OCI-LY1 (cell line): ENCODE results near the gene SHH.

Experiments
- EZH2 ChIP-seq: fragments of 200-600 bp; sonication (generic), shearing (Covaris generic); IDR thresholded peaks from 2 replicates; pipeline ENCODE4 v1.8.0; 2017; ENCODE audit warnings: borderline replicate concordance, mixed run types, mild to moderate bottlenecking, antibody characterized with exemption, low read length, moderate library complexity, mixed read lengths
- TF ChIP-seq, protein P1 (sequence below): fragments of 200-600 bp; sonication (generic), shearing (Covaris generic); IDR thresholded peaks from 2 replicates; pipeline ENCODE4 v1.5.1; 2017; ENCODE audit warnings: mild to moderate bottlenecking, antibody characterized with exemption, low read length, moderate library complexity, mixed read lengths

DNA sequence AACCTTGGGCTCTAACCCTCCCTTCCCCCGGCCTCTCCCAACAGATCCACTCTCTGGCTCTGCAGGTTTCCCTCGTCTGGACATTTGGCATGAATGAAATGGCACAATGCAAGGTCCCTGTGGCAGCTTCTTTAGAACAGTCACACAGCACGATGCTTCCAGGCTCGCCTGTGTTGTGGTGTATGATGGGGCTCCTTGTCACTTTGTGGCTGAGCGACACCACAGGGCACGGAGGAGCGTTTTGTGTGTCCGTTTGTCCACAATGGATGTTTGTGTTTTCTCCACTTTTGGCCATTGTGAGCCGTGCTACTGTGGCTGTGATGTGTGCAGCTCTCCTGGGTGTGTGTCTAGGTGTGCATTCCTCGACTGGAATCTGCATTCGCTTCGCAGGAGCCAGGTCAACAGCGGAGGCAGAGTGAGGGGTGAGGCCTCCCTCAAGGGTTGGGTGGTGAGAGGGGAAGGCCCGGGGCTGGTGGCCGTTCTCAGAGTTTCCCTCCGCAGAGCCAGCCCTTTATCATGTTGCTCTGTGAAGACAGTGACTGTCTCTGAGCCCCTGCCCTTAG, 22.3 kb upstream of the SHH start:
- TF ChIP-seq, protein P1, sequence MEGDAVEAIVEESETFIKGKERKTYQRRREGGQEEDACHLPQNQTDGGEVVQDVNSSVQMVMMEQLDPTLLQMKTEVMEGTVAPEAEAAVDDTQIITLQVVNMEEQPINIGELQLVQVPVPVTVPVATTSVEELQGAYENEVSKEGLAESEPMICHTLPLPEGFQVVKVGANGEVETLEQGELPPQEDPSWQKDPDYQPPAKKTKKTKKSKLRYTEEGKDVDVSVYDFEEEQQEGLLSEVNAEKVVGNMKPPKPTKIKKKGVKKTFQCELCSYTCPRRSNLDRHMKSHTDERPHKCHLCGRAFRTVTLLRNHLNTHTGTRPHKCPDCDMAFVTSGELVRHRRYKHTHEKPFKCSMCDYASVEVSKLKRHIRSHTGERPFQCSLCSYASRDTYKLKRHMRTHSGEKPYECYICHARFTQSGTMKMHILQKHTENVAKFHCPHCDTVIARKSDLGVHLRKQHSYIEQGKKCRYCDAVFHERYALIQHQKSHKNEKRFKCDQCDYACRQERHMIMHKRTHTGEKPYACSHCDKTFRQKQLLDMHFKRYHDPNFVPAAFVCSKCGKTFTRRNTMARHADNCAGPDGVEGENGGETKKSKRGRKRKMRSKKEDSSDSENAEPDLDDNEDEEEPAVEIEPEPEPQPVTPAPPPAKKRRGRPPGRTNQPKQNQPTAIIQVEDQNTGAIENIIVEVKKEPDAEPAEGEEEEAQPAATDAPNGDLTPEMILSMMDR = no peak
- no peak for TF ChIP-seq EZH2
